Measurements from ENCODE around the gene TRERF1. TPM values are rescaled to one million over a fixed set of nuclear protein-coding genes. Genes with fewer than 3 reads are reported as not detected.

Gene TRERF1
- total RNA-seq, 1 donor from 2014 or later, result 20.6 TPM

- H3K27ac ChIP-seq, result no peak overlapping the region
- DNase-seq (ENCODE audit: extremely low spot score in 2 of 2), result no peak
- intact Hi-C loops (cut with DNase I), result no loop called here
- H3K27me3 ChIP-seq, result no peaks in the 10 kb centered on the region
- TF ChIP-seq CTCF (IDR thresholded peaks at IDR 0.05) (no peak), POLR2AphosphoS5 (IDR thresholded peaks at IDR 0.05; ENCODE audit: insufficient read depth in 1 of 2, low read depth in 1 of 2) (no peak), POLR2A (IDR thresholded peaks at IDR 0.05) (no peak)
- no peaks in the 10 kb centered on the region for H3K9me3 ChIP-seq
- no peaks in the 10 kb centered on the region for H3K36me3 ChIP-seq
- H3K4me3 ChIP-seq, result no peak overlapping the region
- H3K4me1 ChIP-seq, result peaks cover 8% of the 10 kb centered on the region
These were observed 261.1 kb downstream of the TRERF1 start for GRCh38 chr6:42190554-42191183.

- no peak for TF ChIP-seq CTCF (IDR thresholded peaks at IDR 0.05)
- no peak for TF ChIP-seq POLR2A (IDR thresholded peaks at IDR 0.05)
- no peak for TF ChIP-seq POLR2AphosphoS5 (IDR thresholded peaks at IDR 0.05; ENCODE audit: insufficient read depth in 1 of 2, low read depth in 1 of 2)
- Histone ChIP-seq H3K9me3 (no peaks in the 10 kb centered on the region), H3K27me3 (no peaks in the 10 kb centered on the region), H3K27ac (no peak overlapping the region), H3K36me3 (no peaks in the 10 kb centered on the region), H3K4me3 (no peak overlapping the region), H3K4me1 (peaks cover 8% of the 10 kb centered on the region)
- intact Hi-C loops (cut with DNase I), result no loop called here
- no peak for DNase-seq (ENCODE audit: extremely low spot score in 2 of 2)
These were observed 263.3 kb downstream of the TRERF1 start for GRCh38 chr6:42188406-42188805.

GRCh38 chr6:42185597-42185996 is 266.1 kb downstream of the TRERF1 start:
- H3K4me3 ChIP-seq, result no peak overlapping the region
- DNase-seq (ENCODE audit: extremely low spot score in 2 of 2), result no peak
- intact Hi-C loops (cut with DNase I), result no loop called here
- H3K9me3 ChIP-seq, result no peaks in the 10 kb centered on the region
- no peaks in the 10 kb centered on the region for H3K36me3 ChIP-seq
- no peaks in the 10 kb centered on the region for H3K4me1 ChIP-seq
- H3K27me3 ChIP-seq, result no peaks in the 10 kb centered on the region
- no peak overlapping the region for H3K27ac ChIP-seq
- TF ChIP-seq CTCF (IDR thresholded peaks at IDR 0.05) (no peak), POLR2A (IDR thresholded peaks at IDR 0.05) (no peak), POLR2AphosphoS5 (IDR thresholded peaks at IDR 0.05; ENCODE audit: insufficient read depth in 1 of 2, low read depth in 1 of 2) (no peak)

GRCh38 chr6:42184475-42184874 is 267.3 kb downstream of the TRERF1 start:
- TF ChIP-seq POLR2AphosphoS5 (IDR thresholded peaks at IDR 0.05; ENCODE audit: insufficient read depth in 1 of 2, low read depth in 1 of 2), result no peak
- TF ChIP-seq CTCF (IDR thresholded peaks at IDR 0.05), result no peak
- no peak for TF ChIP-seq POLR2A (IDR thresholded peaks at IDR 0.05)
- DNase-seq (ENCODE audit: extremely low spot score in 2 of 2), result no peak
- intact Hi-C loops (cut with DNase I), result no loop called here
- Histone ChIP-seq H3K36me3 (no peaks in the 10 kb centered on the region), H3K4me1 (no peaks in the 10 kb centered on the region), H3K27ac (no peak overlapping the region), H3K27me3 (no peaks in the 10 kb centered on the region), H3K9me3 (no peaks in the 10 kb centered on the region), H3K4me3 (no peak overlapping the region)

GRCh38 chr6:42182101-42182500 is 269.6 kb downstream of the TRERF1 start:
- intact Hi-C loops (cut with DNase I), result no loop called here
- DNase-seq (ENCODE audit: extremely low spot score in 2 of 2), result no peak
- Histone ChIP-seq H3K4me3 (no peak overlapping the region), H3K27ac (no peak overlapping the region), H3K36me3 (no peaks in the 10 kb centered on the region), H3K27me3 (no peaks in the 10 kb centered on the region), H3K4me1 (no peaks in the 10 kb centered on the region), H3K9me3 (no peaks in the 10 kb centered on the region)
- TF ChIP-seq POLR2AphosphoS5 (IDR thresholded peaks at IDR 0.05; ENCODE audit: insufficient read depth in 1 of 2, low read depth in 1 of 2) (no peak), CTCF (IDR thresholded peaks at IDR 0.05) (no peak), POLR2A (IDR thresholded peaks at IDR 0.05) (no peak)
